IMR-90 (cell line): ENCODE results near the gene HAUS3.

Experiments
- RFX5 ChIP-seq: IDR thresholded peaks from 2 replicates; pipeline ENCODE4 v1.8.0; 2012; ENCODE audit warnings: low read depth, mild to moderate bottlenecking, low read length, moderate library complexity
- TF ChIP-seq, protein P1 (sequence below): conservative IDR thresholded peaks from 2 replicates; pipeline ENCODE4 v1.5.1; 2012; ENCODE audit warnings: mild to moderate bottlenecking, low read depth, low read length, improper control_type of control experiment

DNA sequence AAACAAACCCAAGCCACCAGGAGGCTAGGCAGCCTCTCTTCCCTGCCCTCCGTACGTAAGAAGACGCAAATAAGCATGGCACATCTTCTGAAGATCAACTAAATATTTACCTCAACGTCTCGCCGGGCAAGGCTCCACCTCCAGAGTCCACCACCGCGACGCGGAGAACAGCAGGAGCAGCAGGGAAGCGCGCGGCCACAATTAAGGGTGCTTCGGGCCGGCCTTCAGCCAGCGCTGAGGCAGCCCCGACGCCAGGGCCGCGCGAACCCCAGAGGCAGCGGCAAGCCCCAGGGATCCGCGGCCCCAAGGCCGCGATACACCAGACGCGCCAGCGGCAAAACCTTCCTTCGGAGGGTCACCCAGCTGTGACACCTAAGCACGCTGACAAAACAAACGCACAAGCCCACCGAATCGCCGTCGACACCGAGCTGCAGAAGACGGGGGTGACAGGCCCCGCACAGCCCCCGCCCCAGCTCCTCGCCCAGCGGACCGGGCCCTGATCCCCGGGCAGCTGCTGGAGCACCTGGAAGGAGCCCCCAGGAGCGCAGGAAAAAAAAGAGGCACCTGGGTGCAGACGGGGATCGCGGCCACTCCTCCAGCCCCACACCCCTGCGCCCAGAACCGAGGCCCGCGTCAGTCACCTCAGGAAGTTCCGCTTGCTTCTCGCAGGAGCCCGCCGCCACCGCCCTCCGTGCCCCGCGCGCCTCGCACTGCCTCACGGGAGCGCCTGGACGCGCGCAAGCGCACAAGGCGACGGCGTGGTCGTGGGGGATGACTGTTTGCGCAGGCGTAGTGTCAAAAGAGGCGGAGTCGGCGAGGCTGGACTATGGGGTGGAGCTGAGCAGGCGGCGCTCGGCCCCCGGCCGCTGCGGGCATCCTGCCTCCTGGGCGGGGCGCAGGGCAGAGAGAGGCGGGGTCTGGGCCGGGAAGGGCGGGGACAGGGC is at the start of gene HAUS3, which contains the start of gene POLN:
- TF ChIP-seq, protein P1, sequence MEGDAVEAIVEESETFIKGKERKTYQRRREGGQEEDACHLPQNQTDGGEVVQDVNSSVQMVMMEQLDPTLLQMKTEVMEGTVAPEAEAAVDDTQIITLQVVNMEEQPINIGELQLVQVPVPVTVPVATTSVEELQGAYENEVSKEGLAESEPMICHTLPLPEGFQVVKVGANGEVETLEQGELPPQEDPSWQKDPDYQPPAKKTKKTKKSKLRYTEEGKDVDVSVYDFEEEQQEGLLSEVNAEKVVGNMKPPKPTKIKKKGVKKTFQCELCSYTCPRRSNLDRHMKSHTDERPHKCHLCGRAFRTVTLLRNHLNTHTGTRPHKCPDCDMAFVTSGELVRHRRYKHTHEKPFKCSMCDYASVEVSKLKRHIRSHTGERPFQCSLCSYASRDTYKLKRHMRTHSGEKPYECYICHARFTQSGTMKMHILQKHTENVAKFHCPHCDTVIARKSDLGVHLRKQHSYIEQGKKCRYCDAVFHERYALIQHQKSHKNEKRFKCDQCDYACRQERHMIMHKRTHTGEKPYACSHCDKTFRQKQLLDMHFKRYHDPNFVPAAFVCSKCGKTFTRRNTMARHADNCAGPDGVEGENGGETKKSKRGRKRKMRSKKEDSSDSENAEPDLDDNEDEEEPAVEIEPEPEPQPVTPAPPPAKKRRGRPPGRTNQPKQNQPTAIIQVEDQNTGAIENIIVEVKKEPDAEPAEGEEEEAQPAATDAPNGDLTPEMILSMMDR: no peak
- no peak for TF ChIP-seq RFX5
